CD4-positive, alpha-beta T cell treated with Interferon gamma for 1 hour (primary cell): ENCODE data around the gene HCRTR2.
"Not testable (repeated sequence)": the region's sequence is repeated elsewhere in the genome, so short reads cannot be mapped to it uniquely, and the experiment has no call there.

Experiments used
- DNase-seq: peaks from one replicate; pipeline ENCODE4 v3.0.0-alpha.2; 2020

The HCRTR2 gene

DNA sequence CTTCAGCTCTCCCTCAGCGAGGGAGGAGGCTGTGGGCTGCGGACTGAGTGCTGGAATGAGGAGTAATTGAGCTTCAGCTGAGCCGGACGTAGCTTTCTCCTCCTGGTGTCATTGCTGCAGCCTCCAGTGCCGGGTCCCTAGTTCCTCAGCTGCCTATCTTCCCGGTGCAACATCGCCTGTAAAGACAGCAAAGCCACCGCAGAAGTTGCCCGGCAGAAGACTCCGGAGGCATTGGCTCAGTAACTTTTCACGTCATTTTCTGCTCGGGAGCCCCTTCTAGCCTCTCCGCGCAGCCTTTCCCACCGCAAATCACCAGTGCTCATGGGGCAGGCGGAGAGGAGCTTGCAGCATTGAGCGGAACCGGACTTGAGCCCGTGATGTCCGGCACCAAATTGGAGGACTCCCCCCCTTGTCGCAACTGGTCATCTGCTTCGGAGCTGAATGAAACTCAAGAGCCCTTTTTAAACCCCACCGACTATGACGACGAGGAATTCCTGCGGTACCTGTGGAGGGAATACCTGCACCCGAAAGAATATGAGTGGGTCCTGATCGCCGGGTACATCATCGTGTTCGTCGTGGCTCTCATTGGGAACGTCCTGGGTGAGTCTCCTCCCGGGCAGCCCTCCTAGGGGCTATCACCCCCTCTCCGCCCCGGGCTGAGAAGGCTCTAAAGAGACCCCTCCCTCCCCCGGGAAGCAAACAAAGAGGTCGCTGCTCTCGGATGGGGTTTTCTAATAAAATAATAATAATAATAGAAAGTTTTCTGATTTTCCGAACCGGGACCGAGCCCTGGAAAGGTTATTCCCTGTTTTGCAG is at the start of gene HCRTR2:
TSS of gene HCRTR2 (plus strand) at position 305 of the 816 bp plus-strand sequence. CDS start at position 378, 73 bp downstream.
- no peak for DNase-seq

DNA sequence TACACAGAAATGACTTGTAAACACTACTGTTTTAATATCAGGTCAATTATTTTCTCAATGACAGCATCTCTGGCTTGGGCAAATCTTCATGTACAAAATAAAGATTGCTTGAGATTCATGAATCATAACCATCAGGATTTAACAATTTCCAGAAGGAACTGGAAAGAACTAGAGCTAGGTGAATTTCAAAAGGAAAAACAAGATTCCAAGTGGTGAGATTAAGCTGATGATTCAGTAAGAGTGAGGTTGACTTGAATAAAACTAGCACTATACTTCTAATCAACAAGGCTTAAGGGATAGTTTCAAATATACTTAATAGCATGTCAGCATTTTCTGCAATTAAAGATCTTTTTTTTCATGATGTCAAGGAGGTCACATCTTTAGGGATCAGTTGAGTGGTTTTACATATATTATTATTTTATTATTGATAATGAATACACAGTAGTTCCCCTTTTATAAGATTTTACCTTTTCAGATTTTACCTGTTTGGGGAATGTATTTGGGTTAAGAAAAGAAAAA is 43.5 kb upstream of the HCRTR2 start:
- DNase-seq, result no peak

DNA sequence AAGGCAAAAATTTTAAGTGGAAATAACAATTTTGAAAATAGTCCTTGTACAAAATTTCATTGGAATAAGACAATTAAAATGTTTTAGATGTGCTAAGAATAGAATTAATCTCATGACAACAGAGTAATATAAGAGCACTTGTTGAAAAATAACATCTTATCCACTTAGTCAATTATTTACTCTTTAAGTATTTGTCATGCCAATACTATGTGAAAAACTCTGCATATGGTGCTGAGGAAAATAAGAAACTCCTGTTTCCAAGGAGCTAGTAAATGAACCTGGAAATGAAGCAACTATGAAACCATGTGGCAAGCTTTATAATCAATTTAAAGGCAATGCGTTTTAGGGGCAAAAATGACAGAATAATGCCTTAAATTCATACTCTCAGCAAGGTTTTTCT is 42.7 kb upstream of the HCRTR2 start:
- no peak for DNase-seq

DNA sequence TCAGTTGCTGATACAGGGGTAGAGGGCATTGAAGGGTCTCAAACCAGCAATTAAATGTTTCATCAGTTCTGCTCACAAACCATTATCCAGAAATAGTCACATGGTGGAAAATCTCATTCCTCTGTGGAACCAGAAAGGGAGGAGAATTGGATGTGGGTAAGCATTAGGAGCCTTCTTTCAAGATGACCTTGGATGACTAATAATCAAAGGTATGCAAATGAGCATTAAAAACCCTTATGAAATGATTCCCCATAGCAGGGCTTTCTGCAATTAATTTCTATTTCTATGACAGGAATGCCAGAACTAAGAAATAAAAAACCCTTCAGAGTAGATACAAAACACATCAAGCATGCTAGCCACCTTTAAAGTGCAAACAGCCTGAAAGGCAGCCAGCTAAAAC is 37.4 kb upstream of the HCRTR2 start:
- DNase-seq, result no peak

DNA sequence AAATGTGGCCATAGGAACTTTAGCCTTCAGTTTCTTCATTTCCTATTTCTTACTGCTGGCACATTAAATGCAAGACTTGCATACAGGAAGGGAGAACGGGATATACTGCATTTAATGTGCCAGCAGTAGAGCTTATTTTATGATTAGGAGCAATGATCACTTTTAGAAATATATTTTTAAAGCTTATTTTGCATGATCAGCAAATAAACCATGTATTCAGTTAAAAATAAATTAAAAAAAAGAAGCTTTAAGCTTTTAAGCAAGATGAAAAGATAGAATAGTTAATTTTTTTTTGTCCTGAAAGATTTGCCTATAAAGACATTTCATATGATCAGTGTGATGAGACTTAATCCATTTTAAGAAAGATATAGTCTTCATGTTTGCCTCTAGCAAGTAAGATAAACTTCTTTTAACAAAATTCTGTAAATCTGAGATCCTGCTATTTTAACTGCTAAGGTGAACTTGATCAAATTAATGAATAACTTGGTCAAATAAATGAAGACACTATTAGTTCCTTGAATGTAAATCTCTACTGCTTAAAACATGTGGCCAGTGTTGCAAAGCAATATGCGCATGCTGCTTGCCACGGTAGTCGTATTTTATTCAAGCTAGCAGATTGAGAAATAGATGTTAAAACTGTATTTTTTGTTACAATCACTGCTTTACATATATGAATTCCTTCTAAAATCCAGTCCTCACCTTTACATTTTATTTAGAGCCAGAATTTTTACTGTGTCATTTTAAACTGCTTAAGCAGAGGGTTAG is 36.2 kb upstream of the HCRTR2 start:
- no peak for DNase-seq

DNA sequence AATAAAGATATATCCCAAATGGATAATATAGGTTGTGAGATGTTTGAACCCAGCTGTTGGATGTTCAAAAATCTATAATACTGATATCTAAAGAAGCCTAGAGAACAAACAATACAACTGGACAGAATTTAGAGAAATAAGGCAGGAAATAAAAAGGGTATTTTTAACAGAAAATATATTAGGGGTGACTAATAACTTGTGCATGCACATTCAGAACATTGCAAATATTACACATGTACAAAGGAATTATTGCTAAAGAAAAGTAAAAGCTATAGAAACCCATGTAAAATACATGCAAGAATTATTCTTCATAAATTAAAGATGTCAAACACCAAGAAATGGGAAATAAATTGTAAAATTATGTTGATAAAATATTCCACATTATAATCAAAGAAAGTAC is 32.7 kb upstream of the HCRTR2 start:
- DNase-seq, result no peak

DNA sequence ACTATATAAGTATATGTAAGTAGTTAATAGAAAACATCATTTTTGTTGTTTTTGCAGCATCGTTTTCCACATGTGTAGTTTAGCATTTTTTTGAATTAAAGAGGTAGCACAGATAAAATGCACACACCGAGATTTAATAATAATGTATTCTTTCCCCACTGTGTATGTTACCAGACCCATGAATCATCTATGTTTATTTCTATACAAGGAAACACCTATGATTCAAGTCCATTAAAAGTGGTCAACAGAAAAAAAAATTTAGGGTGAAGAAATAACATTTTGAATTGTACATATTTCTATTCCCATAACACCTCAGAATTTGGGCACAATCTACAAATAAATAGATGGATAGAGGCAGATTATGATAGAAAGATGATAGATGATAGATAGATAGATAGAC is 31.7 kb upstream of the HCRTR2 start:
- no peak for DNase-seq

DNA sequence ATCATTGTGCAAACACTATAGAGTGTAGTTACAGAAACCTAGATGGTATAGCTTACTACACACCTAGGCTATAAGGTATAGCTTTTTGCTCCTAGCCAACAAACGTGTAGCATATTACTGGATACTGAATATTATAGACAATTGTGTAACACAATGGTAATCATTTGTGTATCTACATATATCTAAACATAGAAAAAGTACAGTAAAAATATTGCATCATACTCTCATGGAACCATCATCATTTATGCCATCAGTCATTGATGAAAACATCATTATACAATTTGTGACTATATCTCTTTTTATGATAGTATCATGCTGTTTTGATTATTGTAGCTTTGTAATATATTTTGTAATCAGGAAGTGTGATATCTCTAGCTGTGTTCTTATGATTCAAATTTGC is 21.0 kb upstream of the HCRTR2 start:
- no peak for DNase-seq

DNA sequence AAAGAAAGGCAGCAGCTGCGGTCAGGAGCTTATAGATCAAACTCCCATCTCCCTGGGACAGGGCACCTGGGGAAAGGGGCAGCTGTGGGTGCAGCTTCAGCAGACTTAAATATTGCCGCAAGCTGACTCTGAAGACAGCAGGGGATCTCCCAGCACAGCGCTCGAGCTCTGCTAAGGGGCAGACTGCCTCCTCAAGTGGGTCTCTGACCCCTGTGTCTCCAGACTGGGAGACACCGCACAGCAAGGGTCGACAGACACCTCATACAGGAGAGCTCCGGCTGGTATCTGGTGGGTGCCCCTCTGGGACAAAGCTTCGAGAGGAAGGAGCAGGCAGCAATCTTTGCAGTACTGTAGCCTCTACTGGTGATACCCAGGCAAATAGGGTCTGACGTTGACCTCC is 15.5 kb upstream of the HCRTR2 start:
- DNase-seq, result not testable (repeated sequence)

DNA sequence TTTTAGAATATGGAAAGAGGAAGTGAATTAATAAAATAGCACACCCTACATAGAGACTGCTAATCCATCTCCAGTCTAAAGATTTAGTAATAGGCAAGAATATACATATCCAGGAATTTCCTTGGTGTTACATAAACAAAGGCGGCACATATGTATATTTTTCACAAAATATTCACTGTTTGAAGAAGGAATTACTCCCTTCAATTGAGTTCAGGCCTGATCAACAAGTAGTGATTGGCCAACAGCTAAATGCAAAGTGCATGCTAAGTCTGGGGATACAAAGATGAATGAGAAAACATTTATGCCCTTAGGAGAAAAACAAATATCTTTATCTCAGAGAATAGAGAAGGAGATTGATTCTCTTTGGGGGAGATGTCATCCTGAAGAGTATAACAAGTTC is 6.5 kb upstream of the HCRTR2 start:
- no peak for DNase-seq

DNA sequence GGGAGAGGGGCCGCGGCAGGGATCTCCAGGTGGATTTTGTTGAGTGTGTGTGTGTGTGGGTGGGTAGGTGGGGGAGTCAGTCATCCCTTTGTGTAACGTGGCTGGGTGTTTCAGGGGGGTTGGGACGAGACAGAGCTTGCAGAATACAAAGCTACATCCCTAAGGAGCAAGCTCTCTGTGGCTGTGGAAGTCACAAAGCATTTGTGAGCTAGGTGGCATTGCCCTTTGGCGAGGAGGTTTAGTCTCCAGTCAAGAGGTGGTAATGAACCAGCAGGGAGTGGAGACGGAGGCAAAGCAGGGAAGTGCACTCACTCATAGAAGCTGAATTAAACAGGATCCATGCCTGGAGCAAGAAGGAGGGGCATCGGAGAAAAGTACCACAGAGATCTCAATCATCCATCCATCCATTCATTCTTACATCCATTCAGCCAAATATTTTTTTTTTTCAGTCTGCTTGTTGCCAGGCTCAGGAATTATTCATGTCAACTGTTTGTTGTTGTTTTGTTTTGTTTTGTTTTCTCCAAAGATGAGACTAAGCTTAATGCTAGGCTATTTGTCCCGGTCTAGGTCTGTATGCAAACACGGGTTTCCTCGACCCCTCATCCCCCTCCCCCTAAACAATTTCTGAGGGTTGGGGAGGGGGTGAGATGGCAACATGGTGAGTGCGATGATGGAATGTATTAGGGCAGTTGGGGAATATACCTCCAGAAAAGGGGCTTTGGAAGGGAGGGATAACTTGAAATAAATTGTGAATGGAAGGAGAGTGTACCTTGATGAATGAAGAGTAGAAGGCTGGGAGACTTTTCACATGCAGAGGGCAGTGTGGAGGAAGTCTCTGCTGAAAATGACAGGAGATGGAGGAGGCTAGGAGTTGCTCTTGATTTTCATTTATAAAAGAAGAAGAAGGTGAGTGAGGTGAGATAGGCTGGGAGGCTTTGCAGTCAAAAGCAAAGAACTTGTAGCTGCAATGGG is 1.0 kb downstream of the HCRTR2 start:
- no peak for DNase-seq

DNA sequence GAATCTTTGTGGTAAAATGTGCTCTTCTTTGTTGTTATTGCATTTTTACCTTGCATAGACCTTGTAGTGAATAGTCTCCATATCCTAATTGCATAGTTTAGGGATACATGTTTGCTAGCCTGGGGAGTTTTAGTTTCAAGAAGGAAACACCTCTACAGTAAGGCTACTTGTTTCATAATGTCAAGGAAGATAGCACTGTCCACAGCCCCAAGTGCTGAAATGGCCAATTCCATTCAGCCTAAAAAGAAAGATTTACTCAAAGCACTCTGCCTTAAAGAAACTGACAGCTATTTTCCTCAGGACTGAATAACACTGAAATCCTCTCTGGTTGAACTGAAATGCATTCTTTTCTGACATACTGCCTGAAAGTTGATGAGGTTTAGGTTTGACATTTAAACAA is 2.6 kb downstream of the HCRTR2 start:
- no peak for DNase-seq

DNA sequence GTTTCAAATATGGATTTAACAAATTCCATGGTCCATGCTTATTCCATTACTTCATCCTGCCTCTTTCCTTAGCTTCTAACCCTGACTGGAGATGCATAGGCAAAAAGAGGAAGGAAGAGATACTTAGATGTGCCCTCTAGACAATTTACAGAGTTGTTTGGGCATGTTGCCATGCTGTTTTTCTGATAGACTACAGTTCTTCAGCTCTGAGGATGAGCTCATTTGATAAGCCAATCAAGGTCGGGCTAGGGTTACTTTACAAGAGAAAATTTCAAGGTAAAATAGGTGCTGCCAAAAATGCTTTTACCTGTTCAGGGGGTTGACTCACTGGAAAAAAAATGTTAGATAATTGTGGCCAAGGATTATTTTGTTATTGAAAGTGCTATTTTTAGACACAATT is 5.9 kb downstream of the HCRTR2 start:
- no peak for DNase-seq

DNA sequence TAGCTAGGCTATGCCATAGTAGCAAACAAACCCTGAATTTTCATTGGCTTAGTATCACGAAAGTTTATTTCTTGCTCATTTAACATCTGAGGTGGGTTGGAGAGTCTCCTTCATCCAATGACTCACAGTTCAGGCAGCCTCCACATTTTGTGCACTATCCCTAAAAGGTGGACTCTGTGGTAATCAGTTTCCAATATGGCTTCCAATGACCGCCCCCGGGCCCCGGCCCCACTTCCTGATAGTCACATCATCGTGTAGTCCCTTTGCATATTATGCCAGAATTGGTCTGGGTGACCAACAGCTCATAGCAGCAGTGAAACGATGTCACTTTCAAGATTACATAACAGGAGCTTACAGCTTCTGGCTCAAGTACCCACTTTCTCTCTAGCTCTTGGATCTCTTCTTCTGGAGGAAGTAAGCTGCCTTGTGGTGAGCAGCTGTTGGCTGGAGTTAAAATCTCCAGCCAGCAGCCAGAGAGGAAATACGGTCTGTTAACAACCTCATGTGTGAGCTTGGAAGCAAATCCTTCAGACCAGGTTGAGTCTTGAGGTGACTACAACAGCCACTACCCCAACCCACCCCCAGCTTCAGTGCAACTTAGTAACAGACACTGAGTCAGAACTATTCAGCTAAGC is 7.8 kb downstream of the HCRTR2 start:
- no peak for DNase-seq

DNA sequence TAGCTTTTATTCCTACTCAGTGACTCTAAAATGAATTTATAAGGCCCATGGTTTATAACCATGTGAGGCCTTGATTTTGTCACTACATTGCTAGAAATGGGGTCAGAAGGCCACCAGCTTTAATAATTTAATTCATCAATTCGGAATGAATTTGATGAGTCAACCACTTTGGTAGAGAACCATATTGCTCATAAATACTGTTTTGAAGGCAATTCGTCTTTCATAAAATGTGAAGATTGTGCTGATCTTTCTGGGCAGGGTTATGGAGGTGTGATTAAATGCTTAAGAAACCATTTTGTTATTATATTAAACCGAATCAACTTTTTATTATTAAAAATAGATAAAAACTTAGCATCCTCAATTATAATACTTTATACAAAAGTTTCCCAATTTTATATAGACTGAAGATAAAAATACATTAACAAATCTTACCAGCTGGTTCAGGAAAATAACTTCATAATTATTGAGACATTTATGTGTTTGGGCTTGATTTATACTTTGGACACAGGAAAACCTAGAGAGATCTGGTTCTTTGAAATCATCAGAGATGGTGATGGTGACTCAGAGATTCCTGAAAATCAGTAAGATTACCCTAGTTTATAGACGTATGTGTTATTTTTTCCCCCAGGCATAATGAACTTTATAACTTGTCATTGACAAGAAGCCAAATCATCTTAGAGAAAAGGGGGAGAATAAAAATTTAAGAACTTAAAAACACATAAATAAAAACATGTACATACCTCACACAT is 10.6 kb downstream of the HCRTR2 start:
- no peak for DNase-seq

DNA sequence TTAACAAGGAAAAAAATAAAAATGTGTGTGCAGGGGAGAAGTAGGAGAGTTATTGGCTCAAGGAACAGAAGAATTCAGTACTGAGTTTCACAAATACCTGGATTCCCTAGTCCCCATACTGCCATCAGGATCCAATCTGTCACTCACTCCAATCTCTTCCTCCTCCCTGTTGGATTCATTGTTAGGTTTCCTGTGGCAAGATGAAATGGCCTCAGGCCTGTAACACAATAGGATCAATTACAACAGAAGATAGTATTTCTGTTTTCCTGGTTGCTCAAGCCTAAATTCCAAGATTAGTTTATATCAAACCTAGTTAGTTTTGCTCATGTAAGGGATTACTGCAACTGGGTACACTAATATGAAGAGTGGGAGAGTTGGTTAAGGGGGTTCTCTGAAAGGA is 24.4 kb downstream of the HCRTR2 start:
- no peak for DNase-seq

DNA sequence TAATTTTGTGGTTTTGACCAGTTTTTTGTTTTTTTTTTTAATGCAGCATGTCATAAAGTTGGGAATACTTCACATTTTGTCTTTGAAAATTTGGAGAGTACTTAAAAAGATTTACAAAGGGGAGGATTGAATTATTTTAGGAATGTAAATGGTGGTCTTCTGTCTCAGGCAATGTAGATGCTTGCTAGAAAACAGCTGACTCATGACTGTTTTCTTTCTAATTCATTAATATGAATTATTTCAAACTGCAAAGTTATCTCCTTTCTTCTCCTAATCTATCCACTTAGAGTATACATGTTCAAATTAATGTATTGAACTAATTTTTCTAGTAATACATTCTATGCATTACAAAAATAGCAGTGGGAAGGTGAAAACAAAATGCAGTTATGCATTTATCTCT is 24.9 kb downstream of the HCRTR2 start:
- no peak for DNase-seq

DNA sequence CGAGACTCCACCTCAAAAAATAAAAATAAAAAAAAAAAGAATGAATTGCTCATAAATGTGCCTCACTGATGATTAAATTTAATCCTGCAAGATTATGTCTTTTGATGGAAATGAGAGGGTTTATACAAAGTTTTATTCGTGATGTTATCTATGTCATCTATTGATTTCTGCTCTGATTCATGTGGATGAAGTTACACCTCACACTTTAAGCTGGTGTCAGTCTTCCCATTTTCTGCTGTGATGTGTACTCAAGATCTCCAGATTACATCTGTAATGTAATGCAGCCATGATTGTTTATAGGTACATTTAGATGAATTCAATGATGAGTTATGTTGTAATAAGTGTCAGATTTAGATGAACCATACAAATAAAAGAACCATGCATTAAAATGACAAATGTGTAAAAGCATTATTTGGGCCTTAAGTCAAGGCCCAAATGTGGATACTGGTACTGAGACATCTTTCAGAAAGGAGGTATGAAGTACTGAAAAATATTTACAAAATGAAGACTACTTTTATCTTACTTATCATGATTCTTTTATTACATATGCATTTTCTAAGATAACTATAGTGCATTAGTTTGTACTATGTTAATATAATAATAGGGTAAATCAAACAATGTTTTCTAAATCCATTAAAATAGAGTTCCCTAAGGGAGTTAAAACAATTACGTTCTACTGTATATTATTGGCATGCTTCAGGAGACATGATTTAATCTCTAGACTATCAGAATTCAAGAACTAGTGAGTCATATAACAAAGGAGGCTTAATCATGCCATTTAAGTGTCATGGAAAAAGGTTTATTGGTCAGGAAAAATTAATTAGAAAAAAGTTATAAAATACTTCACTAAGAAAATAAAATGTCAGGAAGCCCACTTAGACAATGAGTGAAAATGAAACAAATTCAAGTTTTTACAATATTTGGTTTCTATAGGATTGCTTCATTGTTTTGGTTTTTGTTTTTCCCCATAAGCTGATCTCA is 34.5 kb downstream of the HCRTR2 start:
- DNase-seq, result no peak

DNA sequence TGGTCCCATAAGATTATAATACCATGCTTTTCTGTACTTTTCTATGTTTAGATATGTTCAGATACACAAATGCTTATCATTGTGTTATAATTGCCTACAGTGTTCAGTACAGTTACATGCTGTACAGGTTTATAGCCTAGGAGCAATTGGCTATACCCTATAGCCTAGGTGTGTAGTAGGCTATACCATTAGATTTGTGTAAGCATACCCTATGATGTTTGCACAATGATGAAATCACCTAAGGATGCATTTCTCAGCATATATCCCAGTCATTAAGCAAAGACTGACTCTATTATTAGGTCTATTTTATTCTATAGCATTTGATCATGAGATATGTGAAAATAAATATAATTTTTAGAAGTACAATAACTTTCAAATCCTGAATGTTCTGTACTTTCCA is 36.6 kb downstream of the HCRTR2 start:
- DNase-seq, result no peak

DNA sequence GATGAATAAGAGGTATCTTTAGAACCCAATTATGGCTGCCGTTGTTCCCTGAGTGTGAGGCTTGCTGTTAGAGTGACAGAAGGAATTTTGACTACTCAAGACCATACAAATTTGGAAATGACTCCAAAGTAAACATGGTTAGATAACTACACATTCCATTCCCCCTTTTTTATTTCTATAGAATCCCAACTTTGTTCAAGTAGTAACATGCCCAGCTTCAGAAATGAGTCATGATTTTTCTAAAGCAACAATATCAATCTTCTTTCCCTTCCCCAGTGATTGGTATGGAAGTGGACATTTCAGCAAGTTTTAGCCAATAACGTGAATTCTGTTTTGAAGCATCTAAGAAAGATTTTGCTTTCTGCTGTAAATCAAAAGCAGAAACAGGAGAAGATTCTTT is 37.8 kb downstream of the HCRTR2 start:
- DNase-seq, result no peak
